K562 (cell line): ENCODE measurements around the gene CSRNP3. TPM values are rescaled to one million over a fixed set of nuclear protein-coding genes. Genes with fewer than 3 reads are reported as not detected.

Experiments
- ATAC-seq: fragments of 200-7000 bp; cut with Tn5 transposase; 3 replicates; pipeline ENCODE4 v1.9.1; 2020; ENCODE audit warnings: moderate library complexity
- BruUV-seq: library from RNA; stranded (reverse); fragments of 400-500 nt; replicated peaks from 2 replicates; lab custom pipeline; 2021; lab: Mats Ljungman, UMichigan
- CTCF ChIA-PET: fragments of 300-600 bp; formaldehyde crosslinking; extraction: SDS; loops from one replicate; lab custom pipeline; 2021; ENCODE audit warnings: low intra/inter-chr PET ratio; lab: Yijun Ruan, JAX
- POLR2A ChIA-PET: fragments of 300-600, 350-650 bp; sonication (Branson Sonifier 250); formaldehyde crosslinking; extraction: SDS; loops from one replicate; lab custom pipeline; 2021; ENCODE audit warnings: antibody characterized with exemption, inconsistent platforms; lab: Yijun Ruan, JAX
- DNase-seq, 4 experiments: peaks; one replicate each; pipeline versions ENCODE4 v3.0.0 to v3.0.0-alpha.2; 2011 to 2018; ENCODE audit warnings: low spot score in 3 of 4, mixed read lengths in 3 of 4; ENCODE audit errors: extremely low read depth in 1 of 4
- FAIRE-seq: peaks from 2 replicates; lab custom pipeline; 2011; peaks lifted over from hg19 to GRCh38; lab: Jason Lieb, UNC
- H2AFZ ChIP-seq: 2 replicates; pipeline ENCODE4 v1.6.0; 2011; ENCODE audit warnings: low read depth, low read length, control low read depth, inconsistent platforms
- H3K27ac ChIP-seq: fragments of 200-600 bp; 3 replicates; pipeline ENCODE4 v1.8.0; 2011; ENCODE audit warnings: low read depth, mild to moderate bottlenecking, control low read depth, inconsistent platforms, low read length, moderate library complexity, mixed read lengths; ENCODE audit errors: extremely low read depth
- H3K27me3 ChIP-seq, 2 experiments: fragments of 300-600 bp in 1 of 2; 2 replicates in 1 of 2; 3 replicates in 1 of 2; pipeline versions ENCODE4 v1.6.0 to v1.8.0; 2011; ENCODE audit warnings: inconsistent platforms in 2 of 2, low read length in 2 of 2, mild to moderate bottlenecking in 1 of 2, mixed read lengths in 1 of 2, moderate library complexity in 1 of 2; ENCODE audit not compliant: control insufficient read depth in 2 of 2, insufficient read depth in 2 of 2
- H3K36me3 ChIP-seq: fragments of 300-600 bp; 3 replicates; pipeline ENCODE4 v1.8.0; 2011; ENCODE audit warnings: mild to moderate bottlenecking, low read length, inconsistent platforms; ENCODE audit not compliant: control insufficient read depth, insufficient read depth
- H3K4me1 ChIP-seq, 2 experiments: fragments of 200-600 bp in 1 of 2; replicated peaks in 1 of 2; 2 replicates in 1 of 2; 3 replicates in 1 of 2; pipeline versions ENCODE4 v1.5.1 to v1.8.0; 2011; ENCODE audit warnings: inconsistent platforms in 2 of 2, low read length in 2 of 2, mild to moderate bottlenecking in 1 of 2, mixed read lengths in 1 of 2, moderate library complexity in 1 of 2; ENCODE audit not compliant: control insufficient read depth in 2 of 2, insufficient read depth in 2 of 2
- H3K4me2 ChIP-seq: 2 replicates; pipeline ENCODE4 v1.6.1; 2011; ENCODE audit warnings: low read length, control low read depth, inconsistent platforms, mixed read lengths; ENCODE audit not compliant: insufficient read depth
- H3K4me3 ChIP-seq: fragments of 200-600 bp; sonication (generic), shearing (Covaris generic); 2 replicates; pipeline ENCODE4 v1.5.1; 2016; ENCODE audit warnings: control low read depth, inconsistent platforms
- H3K79me2 ChIP-seq: fragments of 200-600 bp; 3 replicates; pipeline ENCODE4 v1.8.0; 2011; ENCODE audit warnings: low read length, inconsistent platforms; ENCODE audit not compliant: control insufficient read depth, insufficient read depth
- H3K9ac ChIP-seq, 2 experiments: 2 replicates each; pipeline versions ENCODE4 v1.6.0 to v1.6.1; 2011; ENCODE audit warnings: low read depth in 2 of 2, low read length in 2 of 2, control low read depth in 1 of 2, inconsistent platforms in 1 of 2, mild to moderate bottlenecking in 1 of 2, mixed read lengths in 1 of 2; ENCODE audit not compliant: insufficient read depth in 1 of 2
- H3K9me1 ChIP-seq: one replicate; pipeline ENCODE4 v1.6.0; 2011; ENCODE audit warnings: inconsistent platforms, mild to moderate bottlenecking, low read length, moderate library complexity; ENCODE audit not compliant: control insufficient read depth, insufficient read depth
- H3K9me3 ChIP-seq: replicated peaks from 2 replicates; pipeline ENCODE4 v1.5.1; 2011; ENCODE audit warnings: low read depth, low read length, inconsistent platforms; ENCODE audit not compliant: control insufficient read depth, insufficient read depth
- H4K20me1 ChIP-seq: replicated peaks from 2 replicates; pipeline ENCODE4 v1.6.1; 2011; ENCODE audit warnings: low read length, inconsistent platforms, mixed read lengths; ENCODE audit not compliant: control insufficient read depth, insufficient read depth
- CHD4 ChIP-seq: fragments of 200-600 bp; sonication (generic); IDR thresholded peaks from 3 replicates; pipeline ENCODE4 v1.6.1; 2012; ENCODE audit warnings: low read depth, mild to moderate bottlenecking, mixed read lengths, low read length, inconsistent platforms; ENCODE audit not compliant: insufficient read depth, insufficient replicate concordance, poor library complexity, severe bottlenecking
- POLR3A ChIP-seq: IDR thresholded peaks from 2 replicates; pipeline ENCODE4 v1.6.1; 2011; ENCODE audit warnings: borderline replicate concordance, mild to moderate bottlenecking, moderate library complexity; ENCODE audit not compliant: insufficient read length, insufficient read depth; ENCODE audit errors: extremely low read depth
- ZSCAN29 ChIP-seq: fragments of 450-650 bp; IDR thresholded peaks from 2 replicates; pipeline ENCODE4 v1.6.1; 2017
- WGBS: fragments of 100-300 bp; shearing (Covaris generic); methylation state at CpG from one replicate; pipeline ENCODE4 v1.1.6; 2016; ENCODE audit warnings: low coverage, mixed read lengths; ENCODE audit not compliant: insufficient coverage; ENCODE audit errors: missing lambda C conversion rate; 5-methylcytosine and 5-hydroxymethylcytosine counted together
- in situ Hi-C: fragments of 300-500 bp; cut with MboI; formaldehyde crosslinking; loops from 4 replicates; pipeline ENCODE4 v1.15.0; 2018; ENCODE audit warnings: inconsistent platforms, mixed read lengths
- intact Hi-C: fragments of 100-400 bp; cut with micrococcal nuclease; formaldehyde crosslinking; loops from 2 replicates; pipeline ENCODE4 v1.14.2; 2022
- polyA plus RNA-seq, 8 experiments: library from polyadenylated mRNA; depleted of rRNA in 4 of 8; stranded (reverse) in 5 of 8; unstranded in 3 of 8; fragments of >200 nt; fragmentation: Nextera tagmentation in 2 of 8; fragmentation: Illumina TruSeq in 1 of 8; extraction: Ambion mirVana in 2 of 8; extraction: Trizol in 1 of 8; gene quantifications; 2 replicates each; pipeline versions ENCODE4 v1.2.1 to v1.2.3, GENCODE V29; 2011 to 2014; ENCODE audit warnings: inconsistent platforms in 1 of 8, missing spikeins in 1 of 8
- total RNA-seq, 7 experiments: library from RNA; depleted of rRNA in 6 of 7; stranded (reverse); fragments of >200 nt in 6 of 7; fragmentation: Illumina TruSeq in 2 of 7; extraction: Trizol in 2 of 7; gene quantifications; 2 replicates each; pipeline versions ENCODE4 v1.2.1 to v1.2.3, GENCODE V29; 2011 to 2021; ENCODE audit warnings: low replicate concordance in 1 of 7
- TF ChIP-seq, protein P1 (sequence below): sonication (generic); formaldehyde crosslinking; IDR thresholded peaks from 2 replicates; pipeline ENCODE4 v1.8.0; 2022; ENCODE audit warnings: mild to moderate bottlenecking, missing genetic modification reagents
- TF ChIP-seq, protein P2 (sequence below): sonication (generic); formaldehyde crosslinking; IDR thresholded peaks from 2 replicates; pipeline ENCODE4 v1.8.0; 2022; ENCODE audit warnings: missing genetic modification reagents, mild to moderate bottlenecking, moderate library complexity, borderline replicate concordance

CSRNP3 gene
- total and polyA plus RNA-seq, 9 of the 15 experiments (the other 6 are each of a cell fraction or from before 2014, with no cell fraction given) = not detected

DNA sequence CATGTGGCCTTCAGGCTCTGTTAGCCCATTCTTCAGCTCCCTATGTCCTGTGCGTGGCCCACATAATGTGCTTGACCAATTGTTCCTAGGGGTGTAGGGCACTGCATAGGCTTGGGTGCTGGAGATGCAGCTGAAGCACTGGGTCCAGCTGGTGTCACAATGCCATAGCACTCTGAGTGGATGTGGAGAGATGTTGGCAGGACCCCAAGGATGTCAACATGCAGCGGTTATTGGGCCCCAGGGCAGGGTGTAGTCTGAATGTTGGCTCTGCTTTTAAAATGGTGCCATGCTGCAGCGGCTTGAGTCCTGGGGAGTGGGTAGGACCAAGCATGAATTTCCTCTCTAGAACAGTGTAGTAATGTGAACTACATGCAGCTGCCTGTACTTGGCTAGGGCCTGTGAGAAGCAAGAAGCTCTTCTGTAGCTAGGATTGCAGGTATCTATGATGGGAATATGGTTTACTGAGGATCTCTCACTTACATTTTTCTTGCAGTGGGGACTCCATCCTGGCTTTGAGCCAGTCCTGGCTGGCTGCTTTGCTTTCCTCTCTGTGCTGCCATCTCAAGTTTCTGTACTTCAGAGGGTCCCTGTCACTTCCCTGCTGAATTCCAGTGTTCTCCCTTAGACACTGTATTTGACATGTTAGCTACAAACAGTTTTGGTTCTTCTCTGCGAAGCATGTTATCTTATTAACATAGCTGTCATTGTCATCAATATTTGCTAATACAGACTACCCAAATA is 148.4 kb downstream of the CSRNP3 start:
- no peak for DNase-seq
- in situ Hi-C loops (no loop called here), intact Hi-C loops (no loop called here)
- Histone ChIP-seq H3K4me2 (no peak overlapping the region), H3K9me1 (no peaks in the 10 kb centered on the region), H3K4me1 (no peaks in the 10 kb centered on the region), H3K9me3 (no peaks in the 10 kb centered on the region), H3K4me3 (no peak overlapping the region), H3K27ac (no peak overlapping the region), H3K36me3 (no peaks in the 10 kb centered on the region), H3K9ac (no peak overlapping the region), H2AFZ (no peak overlapping the region), H4K20me1 (no peaks in the 10 kb centered on the region), H3K27me3 (no peaks in the 10 kb centered on the region), H3K79me2 (no peaks in the 10 kb centered on the region)
- no peak for FAIRE-seq
- TF ChIP-seq, protein P1, sequence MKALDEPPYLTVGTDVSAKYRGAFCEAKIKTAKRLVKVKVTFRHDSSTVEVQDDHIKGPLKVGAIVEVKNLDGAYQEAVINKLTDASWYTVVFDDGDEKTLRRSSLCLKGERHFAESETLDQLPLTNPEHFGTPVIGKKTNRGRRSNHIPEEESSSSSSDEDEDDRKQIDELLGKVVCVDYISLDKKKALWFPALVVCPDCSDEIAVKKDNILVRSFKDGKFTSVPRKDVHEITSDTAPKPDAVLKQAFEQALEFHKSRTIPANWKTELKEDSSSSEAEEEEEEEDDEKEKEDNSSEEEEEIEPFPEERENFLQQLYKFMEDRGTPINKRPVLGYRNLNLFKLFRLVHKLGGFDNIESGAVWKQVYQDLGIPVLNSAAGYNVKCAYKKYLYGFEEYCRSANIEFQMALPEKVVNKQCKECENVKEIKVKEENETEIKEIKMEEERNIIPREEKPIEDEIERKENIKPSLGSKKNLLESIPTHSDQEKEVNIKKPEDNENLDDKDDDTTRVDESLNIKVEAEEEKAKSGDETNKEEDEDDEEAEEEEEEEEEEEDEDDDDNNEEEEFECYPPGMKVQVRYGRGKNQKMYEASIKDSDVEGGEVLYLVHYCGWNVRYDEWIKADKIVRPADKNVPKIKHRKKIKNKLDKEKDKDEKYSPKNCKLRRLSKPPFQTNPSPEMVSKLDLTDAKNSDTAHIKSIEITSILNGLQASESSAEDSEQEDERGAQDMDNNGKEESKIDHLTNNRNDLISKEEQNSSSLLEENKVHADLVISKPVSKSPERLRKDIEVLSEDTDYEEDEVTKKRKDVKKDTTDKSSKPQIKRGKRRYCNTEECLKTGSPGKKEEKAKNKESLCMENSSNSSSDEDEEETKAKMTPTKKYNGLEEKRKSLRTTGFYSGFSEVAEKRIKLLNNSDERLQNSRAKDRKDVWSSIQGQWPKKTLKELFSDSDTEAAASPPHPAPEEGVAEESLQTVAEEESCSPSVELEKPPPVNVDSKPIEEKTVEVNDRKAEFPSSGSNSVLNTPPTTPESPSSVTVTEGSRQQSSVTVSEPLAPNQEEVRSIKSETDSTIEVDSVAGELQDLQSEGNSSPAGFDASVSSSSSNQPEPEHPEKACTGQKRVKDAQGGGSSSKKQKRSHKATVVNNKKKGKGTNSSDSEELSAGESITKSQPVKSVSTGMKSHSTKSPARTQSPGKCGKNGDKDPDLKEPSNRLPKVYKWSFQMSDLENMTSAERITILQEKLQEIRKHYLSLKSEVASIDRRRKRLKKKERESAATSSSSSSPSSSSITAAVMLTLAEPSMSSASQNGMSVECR (CRISPR knock-in tag) = no peak
- TF ChIP-seq ZSCAN29 = no peak
- no peak for TF ChIP-seq POLR3A
- TF ChIP-seq CHD4 = no peak
- TF ChIP-seq, protein P2, sequence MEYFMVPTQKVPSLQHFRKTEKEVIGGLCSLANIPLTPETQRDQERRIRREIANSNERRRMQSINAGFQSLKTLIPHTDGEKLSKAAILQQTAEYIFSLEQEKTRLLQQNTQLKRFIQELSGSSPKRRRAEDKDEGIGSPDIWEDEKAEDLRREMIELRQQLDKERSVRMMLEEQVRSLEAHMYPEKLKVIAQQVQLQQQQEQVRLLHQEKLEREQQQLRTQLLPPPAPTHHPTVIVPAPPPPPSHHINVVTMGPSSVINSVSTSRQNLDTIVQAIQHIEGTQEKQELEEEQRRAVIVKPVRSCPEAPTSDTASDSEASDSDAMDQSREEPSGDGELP (CRISPR knock-in tag) = no peak
- no TSS peak for BruUV-seq
- WGBS = 0% methylated on average over 4 of the region's 4 CpGs
- CTCF ChIA-PET = no interaction called here
- ATAC-seq = no peak
- POLR2A ChIA-PET = no interaction called here
